Hepatic stellate cell (primary cell): ENCODE measurements around the gene NXN.
"Not testable (repeated sequence)": the region's sequence is repeated elsewhere in the genome, so short reads cannot be mapped to it uniquely, and the experiment has no call there.

Source experiments
- DNase-seq: peaks from one replicate; pipeline ENCODE4 v3.0.0; 2011; ENCODE audit warnings: low spot score

NXN gene

GRCh38 chr17:1006054-1006453 lies 26.5 kb upstream of the NXN start:
- DNase-seq: no peak

DNA sequence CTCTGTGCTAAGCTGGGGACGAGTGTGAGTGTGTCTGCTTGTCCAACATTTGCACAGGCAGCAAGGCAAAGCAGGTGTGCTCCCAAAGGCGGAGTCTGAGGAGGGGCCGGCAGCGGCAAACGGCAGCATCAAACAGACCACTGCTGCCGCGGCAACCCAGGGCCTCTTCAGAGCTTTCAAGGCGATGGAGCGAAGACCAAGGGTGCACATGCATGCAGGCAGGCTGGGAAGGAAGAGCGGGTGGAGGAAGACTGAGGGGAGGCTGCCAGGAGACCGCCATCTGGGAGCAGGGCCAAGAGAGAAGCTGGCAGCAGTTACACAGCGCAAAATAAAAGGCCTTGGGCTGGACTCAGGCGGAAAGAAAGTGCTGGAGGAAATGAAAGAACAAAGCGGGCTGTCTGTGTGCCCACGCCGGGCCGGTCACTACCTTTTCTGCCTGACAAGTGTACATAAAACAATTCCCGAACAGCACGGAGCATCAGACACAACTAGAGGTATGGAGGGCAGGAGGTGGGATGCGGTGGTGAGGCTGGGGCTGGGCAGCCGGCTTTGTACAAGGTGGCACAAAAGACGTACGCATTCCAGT lies 25.9 kb upstream of the NXN start:
- no peak for DNase-seq

DNA sequence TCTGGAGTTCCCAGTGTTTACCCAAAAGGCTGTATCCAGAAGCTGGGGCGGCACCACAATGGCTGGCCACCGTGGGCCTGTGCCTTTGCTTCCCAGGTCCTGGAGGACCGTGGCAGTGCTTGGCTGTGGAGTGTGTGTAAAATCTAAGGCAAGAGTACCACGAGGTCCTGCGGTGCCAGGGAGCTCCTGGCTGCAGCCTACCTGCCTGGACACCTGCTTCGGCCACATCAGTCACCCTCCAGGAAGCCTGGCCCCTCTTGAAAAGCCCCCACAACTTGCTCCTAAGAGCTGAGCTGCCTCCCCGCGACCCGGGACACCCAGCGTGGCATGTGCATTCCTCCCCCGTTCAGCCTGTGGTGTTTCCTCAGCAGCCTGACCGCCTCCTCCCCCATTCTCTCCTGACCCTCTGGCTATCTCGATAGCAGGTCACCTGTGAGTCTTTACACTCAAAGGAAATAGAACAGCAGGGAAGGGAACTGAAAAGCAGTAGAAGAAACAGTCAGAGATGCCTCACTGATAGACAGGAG lies 25.3 kb upstream of the NXN start:
- no peak for DNase-seq

DNA sequence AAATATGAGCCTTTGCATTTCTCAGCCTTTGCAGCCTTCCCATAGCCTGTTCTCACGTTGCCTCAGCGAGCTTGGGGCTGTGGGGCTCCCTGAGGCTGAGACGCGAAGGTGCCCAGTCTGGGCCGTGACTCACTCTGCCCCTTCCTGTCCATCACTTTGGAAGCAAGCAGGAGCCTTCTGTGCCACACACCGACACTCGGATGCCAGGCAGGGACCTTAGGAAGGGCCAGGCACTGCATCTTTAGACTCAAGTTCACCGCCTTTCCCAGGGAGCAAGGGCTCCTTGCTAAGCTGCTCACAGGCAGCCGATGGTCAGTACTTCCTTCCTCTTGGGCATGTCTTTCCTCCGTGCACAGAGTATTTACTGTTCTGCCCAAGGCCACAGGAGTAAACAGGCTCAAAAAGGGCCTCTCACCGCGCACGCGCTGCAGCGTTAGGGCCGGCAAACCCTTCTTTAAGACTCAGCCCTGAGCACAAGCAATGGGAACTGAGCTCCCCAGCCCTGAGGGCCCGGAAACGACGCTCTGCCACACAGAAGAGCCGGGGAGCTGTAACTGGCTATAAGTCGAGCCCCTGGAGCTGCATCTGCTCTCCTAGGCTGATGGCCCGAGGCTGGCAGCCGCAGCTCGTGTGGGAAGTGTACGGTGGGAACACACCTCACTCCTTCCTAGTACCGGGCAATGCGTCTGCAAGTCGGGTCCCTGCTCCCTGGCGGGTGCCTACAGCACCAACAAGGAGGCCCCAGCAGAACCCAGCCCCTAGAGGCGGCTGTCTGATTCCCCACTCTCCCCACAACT lies 24.6 kb upstream of the NXN start:
- no peak for DNase-seq

- no peak for DNase-seq
Measured at GRCh38 chr17:1003633-1003971, 24.0 kb upstream of the NXN start.

GRCh38 chr17:1002771-1003555 lies 23.4 kb upstream of the NXN start:
- DNase-seq: peak; percentile 83

DNA sequence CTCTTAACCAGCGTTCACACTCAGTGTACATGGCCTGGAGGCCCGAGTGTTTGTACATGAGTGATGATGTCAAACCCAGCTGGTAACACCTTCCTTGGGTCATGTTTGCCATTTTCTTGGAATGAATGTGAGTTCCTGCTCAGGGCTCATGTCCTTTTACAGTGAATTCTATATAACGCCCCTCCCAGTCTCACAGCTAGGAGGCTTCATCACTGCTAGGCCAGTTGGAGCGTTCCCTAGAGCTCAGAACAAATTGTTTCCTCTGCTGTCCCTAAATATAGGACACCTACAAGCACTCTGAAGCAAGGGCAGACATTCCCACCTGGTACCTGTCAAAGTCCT lies 22.8 kb upstream of the NXN start:
- peak; percentile 38 for DNase-seq

- DNase-seq: peak; percentile 90
Measured at GRCh38 chr17:1001640-1002411, 22.2 kb upstream of the NXN start.

- peak; percentile 74 for DNase-seq
Measured at GRCh38 chr17:1000597-1001461, 21.3 kb upstream of the NXN start.

- DNase-seq: no peak
Measured at GRCh38 chr17:998111-998510, 18.5 kb upstream of the NXN start.

DNA sequence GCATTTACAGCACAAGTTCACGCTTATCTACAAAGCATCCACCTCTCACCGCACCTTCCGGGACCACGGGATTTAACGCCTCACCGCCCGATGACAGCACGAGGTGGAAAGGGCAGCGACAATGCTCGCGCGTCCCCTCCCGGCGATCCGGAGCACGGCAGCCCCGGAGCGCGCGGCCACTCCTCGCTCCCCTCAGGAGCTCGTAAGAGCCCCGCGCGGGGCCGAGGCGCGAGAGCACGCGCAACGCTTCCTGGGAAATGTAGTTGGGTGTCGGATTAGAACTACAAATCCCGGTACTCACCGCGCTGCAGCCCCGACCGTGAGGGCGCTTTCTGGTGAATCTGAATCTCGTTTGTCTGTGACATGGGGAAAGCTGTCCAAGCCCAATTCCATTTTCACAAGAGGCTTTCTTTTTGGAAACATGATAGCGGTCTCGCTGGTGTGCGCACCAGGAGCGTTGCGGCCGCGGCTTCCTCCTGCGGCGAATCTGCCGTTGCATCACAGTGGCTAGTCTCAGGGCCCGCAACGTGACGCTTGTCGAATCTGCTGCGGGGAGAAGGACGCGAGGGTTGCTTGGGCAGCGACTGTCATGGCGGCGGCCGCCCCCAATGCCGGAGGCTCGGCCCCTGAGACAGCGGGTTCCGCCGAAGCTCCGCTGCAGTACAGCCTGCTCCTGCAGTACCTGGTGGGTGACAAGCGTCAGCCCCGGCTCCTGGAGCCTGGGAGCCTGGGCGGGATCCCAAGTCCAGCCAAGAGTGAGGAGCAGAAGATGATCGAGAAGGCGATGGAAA lies 17.2 kb upstream of the NXN start, which contains the start of gene TIMM22:
Gene TIMM22, plus strand, starts transcription at position 576 of the 791 bp plus-strand sequence. Its CDS starts 14 bp downstream, at position 590.
- peak; percentile 95 for DNase-seq

DNA sequence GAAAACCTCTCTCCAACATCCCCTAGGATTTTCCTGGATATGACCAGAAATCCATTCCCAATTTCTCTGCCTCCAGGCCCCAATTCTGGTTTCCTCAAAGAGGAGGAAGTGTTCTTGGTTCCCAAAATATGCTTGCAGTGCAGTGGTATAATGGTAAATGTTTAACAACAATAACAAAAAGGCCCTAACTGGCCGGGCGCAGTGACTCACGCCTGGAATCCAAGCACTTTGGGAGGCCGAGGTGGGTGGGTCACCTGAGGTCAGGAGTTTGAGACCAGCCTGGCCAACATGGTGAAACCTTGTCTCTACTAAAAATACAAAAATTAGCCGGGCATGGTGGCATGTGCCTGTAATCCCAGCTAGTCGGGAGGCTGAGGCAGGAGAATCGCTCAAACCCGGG lies 15.7 kb upstream of the NXN start:
- DNase-seq: not testable (repeated sequence)

GRCh38 chr17:992933-993332 lies 13.4 kb upstream of the NXN start:
- no peak for DNase-seq

GRCh38 chr17:988561-988960 lies 9.0 kb upstream of the NXN start:
- DNase-seq: no peak

DNA sequence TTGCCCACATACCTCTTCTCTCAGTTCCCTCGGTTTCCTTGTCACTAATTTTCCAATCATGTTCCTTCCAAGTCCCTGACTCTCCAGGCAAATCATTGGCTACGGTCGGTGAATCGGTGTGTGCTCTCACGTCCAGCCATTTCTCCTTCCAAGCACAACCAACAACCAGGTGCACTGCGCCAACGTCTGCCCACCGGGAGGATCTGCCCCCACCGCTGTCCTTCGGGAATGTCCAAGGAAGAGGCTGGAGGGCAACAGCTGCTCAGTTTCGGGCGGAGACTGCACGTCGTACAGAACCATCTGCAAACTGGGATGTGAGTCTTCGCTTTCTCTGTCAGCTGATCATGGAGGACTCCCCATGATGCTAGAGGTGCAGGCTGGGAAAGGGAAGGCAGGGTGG lies 8.4 kb upstream of the NXN start:
- DNase-seq: no peak

DNA sequence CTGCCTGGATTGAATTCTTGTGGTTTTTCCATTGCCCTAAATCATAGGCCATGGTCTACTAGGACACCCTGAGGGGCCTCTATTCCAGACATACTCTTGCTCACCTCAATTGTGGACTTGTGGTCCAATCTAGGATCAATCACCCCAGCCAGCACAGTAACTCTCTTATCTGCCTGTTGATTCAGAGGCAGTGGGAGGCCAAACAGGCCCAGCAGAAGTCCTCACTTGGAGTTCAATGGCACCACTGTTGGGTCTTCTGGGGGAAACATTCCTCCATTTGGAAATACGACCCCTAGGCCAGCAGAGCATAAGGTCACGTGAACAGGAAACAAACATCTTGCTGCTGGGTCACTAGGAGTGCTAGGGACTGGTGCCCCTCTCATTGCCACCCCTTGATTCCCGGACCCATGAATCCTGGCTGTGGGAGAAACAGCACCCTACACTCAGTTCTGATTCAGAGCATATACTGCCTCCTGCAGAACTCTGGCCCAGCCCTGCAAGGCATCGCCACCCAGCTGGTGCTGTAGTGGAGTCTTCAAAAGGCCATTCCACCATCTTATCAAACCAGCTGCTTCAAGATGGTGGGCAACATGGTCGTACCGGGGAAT lies 6.8 kb upstream of the NXN start:
- DNase-seq: no peak

DNA sequence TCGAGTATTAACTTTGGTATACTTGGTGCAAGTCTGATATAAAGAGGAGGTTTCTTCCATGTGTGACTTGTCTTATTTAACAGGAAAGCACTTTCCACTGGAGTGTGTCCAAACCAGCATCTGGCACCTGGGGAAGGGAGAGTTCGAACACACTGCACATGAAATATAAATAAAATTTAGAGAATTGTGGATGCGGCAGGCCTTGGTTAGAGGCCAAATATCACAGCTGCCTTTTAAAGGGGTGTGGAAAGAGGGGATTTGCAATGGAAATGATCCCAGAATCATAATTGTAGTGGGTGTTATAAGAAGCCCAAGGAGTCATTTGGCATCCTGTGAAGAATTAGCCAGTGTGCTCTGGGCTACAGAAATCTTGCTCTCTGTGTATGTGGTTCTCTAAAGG lies 4.3 kb upstream of the NXN start:
- DNase-seq: no peak

DNA sequence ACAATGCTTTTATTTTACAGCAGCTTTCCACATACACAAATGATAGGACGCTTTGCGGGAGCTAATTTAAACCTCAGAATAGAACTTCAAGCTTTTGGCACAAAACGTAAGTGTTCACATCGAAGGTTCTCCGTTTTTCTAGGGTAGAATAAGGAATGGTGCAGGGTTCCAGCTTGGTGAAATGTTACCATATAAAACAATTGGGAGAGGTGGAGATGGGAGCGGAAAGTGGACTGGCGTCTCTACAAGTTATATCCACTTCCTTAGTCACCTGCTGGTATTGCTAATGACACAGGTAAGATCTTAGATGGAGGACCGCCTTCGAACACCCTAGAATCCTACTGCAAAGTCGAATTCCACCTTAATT lies 1.7 kb upstream of the NXN start:
- DNase-seq: no peak

DNA sequence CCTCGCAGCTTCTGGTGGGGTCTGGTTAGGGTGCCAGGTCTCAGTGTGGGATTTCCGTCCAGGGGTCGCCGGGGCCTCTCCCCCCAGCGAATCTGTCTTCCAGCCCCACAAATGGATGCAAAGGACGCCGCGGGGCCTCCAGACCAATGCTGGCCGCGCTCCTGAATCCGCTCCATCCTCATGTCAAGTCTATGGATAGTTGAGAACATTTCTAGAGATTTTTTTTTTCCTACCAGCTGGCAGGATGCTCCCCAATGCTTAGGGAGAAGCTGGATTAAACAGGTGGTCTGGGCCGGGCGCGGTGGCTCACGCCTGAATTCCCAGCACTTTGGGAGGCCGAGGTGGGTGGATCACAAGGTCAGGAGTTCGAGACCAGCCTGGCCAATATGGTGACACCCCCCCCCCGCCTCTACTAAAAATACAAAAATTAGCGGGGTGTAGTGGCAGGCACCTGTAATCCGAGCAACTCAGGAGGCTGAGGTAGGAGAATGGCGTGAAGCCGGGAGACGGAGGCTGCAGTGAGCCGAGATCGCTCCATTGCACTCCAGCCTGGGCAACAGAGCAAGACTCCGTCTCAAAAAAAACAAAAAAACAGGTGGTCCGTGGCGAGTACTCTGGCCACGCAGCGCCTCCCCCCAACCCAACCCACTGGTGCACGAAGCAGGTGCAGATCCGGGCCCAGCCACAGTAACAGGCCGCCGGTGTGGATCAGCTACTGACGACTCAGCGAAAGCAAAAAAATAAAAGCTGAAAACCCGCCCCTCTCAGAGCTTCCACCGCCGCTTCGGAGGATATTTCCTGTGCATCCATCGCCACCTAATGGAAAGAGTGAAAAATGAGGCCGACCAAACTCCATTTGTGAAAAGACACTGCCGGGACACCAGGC lies 1.1 kb upstream of the NXN start:
- peak; percentile 82 for DNase-seq
